ENCODE measurements around the gene MRPL12.

DNA sequence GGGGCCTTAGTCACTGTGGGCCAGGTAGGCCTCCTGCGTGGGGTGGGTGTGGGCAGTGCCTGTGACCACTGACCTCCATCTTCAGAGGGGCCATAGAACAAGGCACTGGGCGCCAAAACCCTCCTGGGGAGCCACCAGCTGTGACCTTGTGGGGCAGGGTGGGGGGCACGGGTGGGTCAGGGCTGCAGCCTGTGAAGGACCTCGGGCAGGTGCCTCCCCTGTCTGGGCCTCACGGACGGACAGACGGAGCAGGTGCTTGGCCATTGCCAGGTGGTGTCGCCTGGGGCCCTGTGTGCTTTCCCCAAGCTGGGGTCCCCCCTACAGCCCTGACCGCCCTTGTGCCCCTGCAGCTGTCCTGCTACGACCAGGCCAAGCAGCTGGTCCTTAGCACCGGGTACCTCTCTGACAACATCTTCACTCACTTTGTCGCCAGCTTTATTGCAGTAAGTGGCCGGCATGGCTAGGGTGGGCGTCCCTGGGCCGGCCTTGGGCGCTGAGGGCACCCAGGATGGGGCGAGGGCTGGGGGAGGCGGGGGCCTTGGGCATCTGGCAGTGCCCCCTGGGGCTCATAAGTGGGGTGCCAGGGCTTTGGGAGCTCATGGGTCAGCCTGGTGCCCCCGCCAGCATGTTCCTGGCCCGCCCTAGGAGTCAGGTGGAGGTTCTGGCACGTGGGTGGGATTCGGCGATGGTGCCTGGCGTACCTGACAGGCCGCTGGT is 14.0 kb downstream of the MRPL12 start:
- TF ChIP-seq, protein P1, sequence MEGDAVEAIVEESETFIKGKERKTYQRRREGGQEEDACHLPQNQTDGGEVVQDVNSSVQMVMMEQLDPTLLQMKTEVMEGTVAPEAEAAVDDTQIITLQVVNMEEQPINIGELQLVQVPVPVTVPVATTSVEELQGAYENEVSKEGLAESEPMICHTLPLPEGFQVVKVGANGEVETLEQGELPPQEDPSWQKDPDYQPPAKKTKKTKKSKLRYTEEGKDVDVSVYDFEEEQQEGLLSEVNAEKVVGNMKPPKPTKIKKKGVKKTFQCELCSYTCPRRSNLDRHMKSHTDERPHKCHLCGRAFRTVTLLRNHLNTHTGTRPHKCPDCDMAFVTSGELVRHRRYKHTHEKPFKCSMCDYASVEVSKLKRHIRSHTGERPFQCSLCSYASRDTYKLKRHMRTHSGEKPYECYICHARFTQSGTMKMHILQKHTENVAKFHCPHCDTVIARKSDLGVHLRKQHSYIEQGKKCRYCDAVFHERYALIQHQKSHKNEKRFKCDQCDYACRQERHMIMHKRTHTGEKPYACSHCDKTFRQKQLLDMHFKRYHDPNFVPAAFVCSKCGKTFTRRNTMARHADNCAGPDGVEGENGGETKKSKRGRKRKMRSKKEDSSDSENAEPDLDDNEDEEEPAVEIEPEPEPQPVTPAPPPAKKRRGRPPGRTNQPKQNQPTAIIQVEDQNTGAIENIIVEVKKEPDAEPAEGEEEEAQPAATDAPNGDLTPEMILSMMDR (IDR thresholded peaks at IDR 0.05 in 8 of 11, conservative IDR thresholded peaks at IDR 0.05 in 3 of 11), result no peak
- TF ChIP-seq POLR2A (IDR thresholded peaks at IDR 0.05), result no peak
- no peak for TF ChIP-seq POLR2AphosphoS5 (IDR thresholded peaks at IDR 0.05)
